GM21717 (cell line): Measurements from ENCODE around the gene SLC8B1.

Source experiments
- ATAC-seq: cut with Tn5 transposase; IDR thresholded peaks from one replicate; pipeline ENCODE4 v1.9.1; 2021; ENCODE audit warnings: mild to moderate bottlenecking, moderate library complexity; ENCODE audit not compliant: unreplicated experiment

SLC8B1 gene

GRCh38 chr12:113334786-113335539 is at the start of gene SLC8B1:
SLC8B1 (minus strand) TSS chr12:113335109; CDS start chr12:113332878, 2,231 bp downstream.
- peak; percentile 87 for ATAC-seq

GRCh38 chr12:113382206-113382605 is 47.3 kb upstream of the SLC8B1 start:
- no peak for ATAC-seq

- ATAC-seq: no peak
Measured at GRCh38 chr12:113381220-113381619, 46.3 kb upstream of the SLC8B1 start.

GRCh38 chr12:113378291-113378690 is 43.4 kb upstream of the SLC8B1 start:
- ATAC-seq: no peak

- no peak for ATAC-seq
Measured at GRCh38 chr12:113374823-113375428, 40.0 kb upstream of the SLC8B1 start.

GRCh38 chr12:113373969-113374368 is 39.1 kb upstream of the SLC8B1 start:
- no peak for ATAC-seq

- ATAC-seq: no peak
Measured at GRCh38 chr12:113373440-113373839, 38.5 kb upstream of the SLC8B1 start.

- ATAC-seq: no peak
Measured at GRCh38 chr12:113372371-113372770, 37.5 kb upstream of the SLC8B1 start.

- no peak for ATAC-seq
Measured at GRCh38 chr12:113371808-113372207, 36.9 kb upstream of the SLC8B1 start.

- ATAC-seq: no peak
Measured at GRCh38 chr12:113370923-113371682, 36.2 kb upstream of the SLC8B1 start.

- ATAC-seq: no peak
Measured at GRCh38 chr12:113369391-113369985, 34.6 kb upstream of the SLC8B1 start.

GRCh38 chr12:113368331-113368730 is 33.4 kb upstream of the SLC8B1 start:
- no peak for ATAC-seq

GRCh38 chr12:113366827-113367226 is 31.9 kb upstream of the SLC8B1 start:
- no peak for ATAC-seq

- no peak for ATAC-seq
Measured at GRCh38 chr12:113365639-113366395, 30.9 kb upstream of the SLC8B1 start.

GRCh38 chr12:113364698-113365097 is 29.8 kb upstream of the SLC8B1 start:
- ATAC-seq: no peak

- no peak for ATAC-seq
Measured at GRCh38 chr12:113361574-113362370, 26.9 kb upstream of the SLC8B1 start.

GRCh38 chr12:113359939-113360748 is 25.2 kb upstream of the SLC8B1 start:
- no peak for ATAC-seq

GRCh38 chr12:113359133-113359938 is 24.4 kb upstream of the SLC8B1 start:
- ATAC-seq: no peak
